HepG2 (cell line): ENCODE results near the gene PMM2. TPM values are rescaled to one million over a fixed set of nuclear protein-coding genes. Genes with fewer than 3 reads are reported as not detected.

Experiments used
- ATAC-seq: fragments of 200-7000 bp; cut with Tn5 transposase; 3 replicates; pipeline ENCODE4 v1.9.1; 2020; ENCODE audit warnings: mild to moderate bottlenecking, moderate library complexity
- BruUV-seq: library from RNA; stranded (reverse); fragments of 400-500 nt; replicated peaks from 2 replicates; lab custom pipeline; 2021; lab: Mats Ljungman, UMichigan
- CTCF ChIA-PET: fragments of 300-600 bp; formaldehyde crosslinking; extraction: SDS; loops from one replicate; lab custom pipeline; 2021; ENCODE audit warnings: low total read pairs, inconsistent platforms, low intra/inter-chr PET ratio; lab: Yijun Ruan, JAX
- POLR2A ChIA-PET: fragments of 350-600 bp; sonication (Branson Sonifier 250); formaldehyde crosslinking; loops from one replicate; lab custom pipeline; 2020; ENCODE audit warnings: antibody characterized with exemption, inconsistent platforms; lab: Yijun Ruan, JAX
- DNase-seq: peaks from one replicate; pipeline ENCODE4 v3.0.0-alpha.2; 2015; ENCODE audit warnings: low spot score
- FAIRE-seq: peaks from 3 replicates; lab custom pipeline; 2011; peaks lifted over from hg19 to GRCh38; lab: Jason Lieb, UNC
- H2AFZ ChIP-seq: one replicate; pipeline ENCODE4 v1.6.1; 2011; ENCODE audit warnings: low read length, inconsistent platforms
- H3K27ac ChIP-seq: fragments of 300-600 bp; 3 replicates; pipeline ENCODE4 v1.8.0; 2011; ENCODE audit warnings: mixed run types, mild to moderate bottlenecking, mixed read lengths, low read length, inconsistent platforms; ENCODE audit not compliant: insufficient read depth; ENCODE audit errors: extremely low read length
- H3K27me3 ChIP-seq, 2 experiments: fragments of 200-600 bp in 1 of 2; 2 replicates in 1 of 2; 3 replicates in 1 of 2; pipeline versions ENCODE4 v1.6.0 to v1.8.0; 2011; ENCODE audit warnings: low read length in 2 of 2, mild to moderate bottlenecking in 2 of 2, moderate library complexity in 2 of 2, inconsistent platforms in 1 of 2; ENCODE audit not compliant: insufficient read depth in 2 of 2, control insufficient read depth in 1 of 2
- H3K36me3 ChIP-seq, 2 experiments: fragments of 200-600 bp in 1 of 2; replicated peaks in 1 of 2; 2 replicates in 1 of 2; 3 replicates in 1 of 2; pipeline versions ENCODE4 v1.5.1 to v1.8.0; 2011; ENCODE audit warnings: low read length in 2 of 2, inconsistent platforms in 1 of 2; ENCODE audit not compliant: insufficient read depth in 2 of 2, control insufficient read depth in 1 of 2
- H3K4me1 ChIP-seq: 2 replicates; pipeline ENCODE4 v1.5.1; 2012; ENCODE audit warnings: low read length, inconsistent platforms; ENCODE audit not compliant: insufficient read depth
- H3K4me2 ChIP-seq: 2 replicates; pipeline ENCODE4 v1.6.0; 2011; ENCODE audit warnings: low read depth, low read length, inconsistent platforms
- H3K4me3 ChIP-seq, 3 experiments: fragments of 200-600 bp in 1 of 3; sonication (generic), shearing (Covaris generic) in 1 of 3; replicated peaks in 1 of 3; 2 replicates each; pipeline ENCODE4 v1.5.1; 2011 to 2016; ENCODE audit warnings: low read length in 3 of 3, inconsistent platforms in 2 of 3, low read depth in 2 of 3, mild to moderate bottlenecking in 2 of 3, control low read depth in 1 of 3, mixed read lengths in 1 of 3; ENCODE audit not compliant: insufficient read depth in 1 of 3
- H3K79me2 ChIP-seq: one replicate; pipeline ENCODE4 v1.6.1; 2011; ENCODE audit warnings: low read length, inconsistent platforms; ENCODE audit not compliant: insufficient read depth
- H3K9ac ChIP-seq: 2 replicates; pipeline ENCODE4 v1.6.0; 2011; ENCODE audit warnings: mild to moderate bottlenecking, low read depth, low read length, inconsistent platforms; ENCODE audit not compliant: insufficient read depth
- H3K9me3 ChIP-seq: 2 replicates; pipeline ENCODE4 v1.5.1; 2012; ENCODE audit warnings: mild to moderate bottlenecking, low read length
- H4K20me1 ChIP-seq: 2 replicates; pipeline ENCODE4 v1.6.0; 2011; ENCODE audit warnings: inconsistent platforms, mild to moderate bottlenecking, low read length, moderate library complexity; ENCODE audit not compliant: insufficient read depth
- AHR ChIP-seq: IDR thresholded peaks from 2 replicates; pipeline ENCODE4 v1.6.1; 2018; ENCODE audit warnings: missing genetic modification reagents, missing compliant biosample characterization
- AKAP8 ChIP-seq: sonication (generic); formaldehyde crosslinking; IDR thresholded peaks from 2 replicates; pipeline ENCODE4 v1.5.1; 2020; ENCODE audit warnings: mild to moderate bottlenecking, missing genetic modification reagents
- BORCS8-MEF2B ChIP-seq: sonication (generic); formaldehyde crosslinking; IDR thresholded peaks from 2 replicates; pipeline ENCODE4 v1.8.0; 2022; ENCODE audit warnings: mild to moderate bottlenecking, missing genetic modification reagents
- CHD2 ChIP-seq: IDR thresholded peaks from 2 replicates; pipeline ENCODE4 v1.6.1; 2011; ENCODE audit warnings: low read depth, low read length, improper control_type of control experiment
- E2F2 ChIP-seq: sonication (generic); formaldehyde crosslinking; IDR thresholded peaks from 2 replicates; pipeline ENCODE4 v1.4.0; 2020; ENCODE audit warnings: missing genetic modification reagents, borderline replicate concordance
- HIVEP1 ChIP-seq: sonication (generic); formaldehyde crosslinking; IDR thresholded peaks from 2 replicates; pipeline ENCODE4 v1.4.0; 2020; ENCODE audit warnings: mild to moderate bottlenecking, missing genetic modification reagents
- HMGA1 ChIP-seq: sonication (generic); formaldehyde crosslinking; conservative IDR thresholded peaks from 2 replicates; pipeline ENCODE4 v1.4.0; 2020; ENCODE audit warnings: missing genetic modification reagents
- HNRNPUL1 ChIP-seq: fragments of 200-400 bp; formaldehyde crosslinking; IDR thresholded peaks from 2 replicates; pipeline ENCODE4 v1.6.1; 2017; ENCODE audit warnings: low read depth, mild to moderate bottlenecking, low read length, moderate library complexity
- ISX ChIP-seq: sonication (generic); formaldehyde crosslinking; conservative IDR thresholded peaks from 2 replicates; pipeline ENCODE4 v1.5.0; 2020; ENCODE audit warnings: missing genetic modification reagents
- MTA3 ChIP-seq: sonication (generic); formaldehyde crosslinking; IDR thresholded peaks from 2 replicates; pipeline ENCODE4 v1.4.0; 2020; ENCODE audit warnings: missing genetic modification reagents
- PAF1 ChIP-seq: IDR thresholded peaks from 2 replicates; pipeline ENCODE4 v1.6.1; 2016; ENCODE audit warnings: missing genetic modification reagents, missing compliant biosample characterization
- POLR2A ChIP-seq, 2 experiments: IDR thresholded peaks; 2 replicates each; pipeline ENCODE4 v1.6.1; 2011; ENCODE audit warnings: low read depth in 2 of 2, low read length in 2 of 2, mild to moderate bottlenecking in 1 of 2, moderate library complexity in 1 of 2; ENCODE audit not compliant: insufficient read depth in 1 of 2
- POLR2G ChIP-seq: fragments of 200-400 bp; formaldehyde crosslinking; IDR thresholded peaks from 2 replicates; pipeline ENCODE4 v1.6.1; 2018; ENCODE audit warnings: mild to moderate bottlenecking, low read depth, low read length, moderate library complexity
- RAD21 ChIP-seq: fragments of 450-650 bp; formaldehyde crosslinking; IDR thresholded peaks from 2 replicates; pipeline ENCODE4 v1.5.0; 2020; ENCODE audit warnings: mild to moderate bottlenecking
- SRSF1 ChIP-seq: fragments of 200-400 bp; formaldehyde crosslinking; optimal IDR thresholded peaks from 2 replicates; pipeline ENCODE3; 2017; ENCODE audit warnings: mild to moderate bottlenecking, low read depth, low read length, moderate library complexity
- SSRP1 ChIP-seq: IDR thresholded peaks from 2 replicates; pipeline ENCODE4 v1.6.1; 2016; ENCODE audit warnings: control low read depth
- STAG1 ChIP-seq: sonication (generic); formaldehyde crosslinking; IDR thresholded peaks from 2 replicates; pipeline ENCODE4 v1.4.0; 2020; ENCODE audit warnings: missing genetic modification reagents
- TARDBP ChIP-seq: sonication (generic); formaldehyde crosslinking; IDR thresholded peaks from 2 replicates; pipeline ENCODE4 v1.8.0; 2022; ENCODE audit warnings: mild to moderate bottlenecking, missing genetic modification reagents
- ZMYM2 ChIP-seq: sonication (generic); formaldehyde crosslinking; IDR thresholded peaks from 2 replicates; pipeline ENCODE4 v1.8.0; 2022; ENCODE audit warnings: mild to moderate bottlenecking, missing genetic modification reagents
- ZNF564 ChIP-seq: sonication (generic); formaldehyde crosslinking; IDR thresholded peaks from 2 replicates; pipeline ENCODE4 v1.8.1; 2023; ENCODE audit warnings: mild to moderate bottlenecking, missing genetic modification reagents
- ZNF781 ChIP-seq: sonication (generic); formaldehyde crosslinking; IDR thresholded peaks from 2 replicates; pipeline ENCODE4 v1.5.1; 2020; ENCODE audit warnings: borderline replicate concordance, mild to moderate bottlenecking, missing genetic modification reagents; ENCODE audit errors: not compliant biosample characterization
- WGBS: methylation state at CpG from one replicate; pipeline ENCODE4 v1.1.6; 2017; ENCODE audit warnings: low lambda C conversion rate; 5-methylcytosine and 5-hydroxymethylcytosine counted together
- in situ Hi-C: cut with HindIII; loops from 2 replicates; pipeline ENCODE4 v1.10.0; 2017; ENCODE audit warnings: low pct_unique_long_range_greater_than_20kb; ENCODE audit not compliant: extremely low pct_ligation_motif_present
- intact Hi-C: fragments of 100-400 bp; cut with micrococcal nuclease; formaldehyde crosslinking; loops from one replicate; pipeline ENCODE4 v1.10.0; 2022; ENCODE audit not compliant: unreplicated experiment
- polyA plus RNA-seq, 8 experiments: library from polyadenylated mRNA; depleted of rRNA in 3 of 8; stranded (reverse) in 7 of 8; unstranded in 1 of 8; fragments of >200 nt; fragmentation: Illumina TruSeq in 4 of 8; extraction: Trizol in 4 of 8; gene quantifications; 2 replicates each; pipeline versions ENCODE4 v1.2.1 to v1.2.3, GENCODE V29; 2011 to 2016; ENCODE audit warnings: low read depth in 4 of 8, missing spikeins in 1 of 8, mixed read lengths in 1 of 8; ENCODE audit not compliant: insufficient read depth in 1 of 8
- total RNA-seq, 5 experiments: library from RNA; depleted of rRNA; stranded (reverse); fragments of >200 nt; fragmentation: Illumina TruSeq; extraction: Trizol; gene quantifications; 2 replicates each; pipeline ENCODE4 v1.2.3, GENCODE V29; 2016; ENCODE audit warnings: low read depth in 1 of 5

Gene PMM2
- total and polyA plus RNA-seq, 2 of the 13 experiments (the other 11 are each of a cell fraction or from before 2014, with no cell fraction given): 52.2 to 93.7 TPM

GRCh38 chr16:8855051-8855786, 57.6 kb downstream of the PMM2 start (continued):
- no peak for TF ChIP-seq CHD2
- no peak for TF ChIP-seq ISX (CRISPR knock-in tag)
- peak; percentile 39 for TF ChIP-seq ZNF781
- TF ChIP-seq BORCS8-MEF2B (CRISPR knock-in tag): peak; percentile 59; the same call in 1 of the 2 replicates
- TF ChIP-seq ZNF564 (CRISPR knock-in tag): no peak
- TF ChIP-seq SSRP1 (CRISPR knock-in tag): peak; percentile 84; the same call in 1 of the 2 replicates
- TF ChIP-seq AKAP8 (CRISPR knock-in tag): peak; percentile 10; the same call in 1 of the 2 replicates
- TF ChIP-seq STAG1: peak; percentile 50
- 0 out of 4 replicates have a peak, but pooled peaks of 1 of the 2 experiments have one; percentile 38 for TF ChIP-seq POLR2A (IDR thresholded peaks at IDR 0.05; ENCODE audit: insufficient read depth in 1 of 2, low read depth in 2 of 2, low read length in 2 of 2)
- TF ChIP-seq RAD21: 0 out of 2 replicates have a peak, but pooled peaks have one; percentile 16
- 0 out of 2 replicates have a peak, but pooled peaks have one; percentile 66 for TF ChIP-seq TARDBP (CRISPR knock-in tag)
- no peak for TF ChIP-seq HMGA1 (CRISPR knock-in tag)
- 0 out of 2 replicates have a peak, but pooled peaks have one; percentile 52 for TF ChIP-seq HIVEP1
- peak; percentile 58; the same call in 1 of the 2 replicates for TF ChIP-seq ZMYM2 (CRISPR knock-in tag)
- TF ChIP-seq, all 625 proteins: peak for 55

GRCh38 chr16:8855972-8856371, 58.3 kb downstream of the PMM2 start:
- Histone ChIP-seq H3K79me2 (peaks cover 27% of the 10 kb centered on the region), H3K4me1 (peaks cover 30% of the 10 kb centered on the region), H3K27me3 (no peaks in the 10 kb centered on the region), H3K9ac (no peak overlapping the region), H3K9me3 (no peaks in the 10 kb centered on the region), H2AFZ (no peak overlapping the region), H3K27ac (no peak overlapping the region), H3K36me3 (peaks cover 54 to 77% of the 10 kb centered on the region in 2 experiments), H3K4me3 (no peak overlapping the region), H3K4me2 (no peak overlapping the region), H4K20me1 (peaks cover 42% of the 10 kb centered on the region)
- POLR2A ChIA-PET: interaction anchor here (1.5 to 7.5 kb wide), 2 partner anchors 9 to 13 kb away, joined by 7 to 105 read pairs; partner anchors contain the start of gene CARHSP1
- intact Hi-C loops (no loop called here), in situ Hi-C loops (no loop called here)
- 77% methylated on average over 5 of the region's 5 CpGs for WGBS
- ATAC-seq (no peak), FAIRE-seq (no peak), DNase-seq (no peak)
- no TSS peak for BruUV-seq
- CTCF ChIA-PET: no interaction called here
- TF ChIP-seq E2F2 (CRISPR knock-in tag) (0 out of 2 replicates have a peak, but pooled peaks have one; percentile 3), PAF1 (CRISPR knock-in tag) (0 out of 2 replicates have a peak, but pooled peaks have one; percentile 14), MTA3 (no peak), POLR2G (0 out of 2 replicates have a peak, but pooled peaks have one; percentile 4), AHR (CRISPR knock-in tag) (no peak), SRSF1 (peak; percentile 4), POLR2A (IDR thresholded peaks at IDR 0.05; ENCODE audit: insufficient read depth in 1 of 2, low read depth in 2 of 2, low read length in 2 of 2) (peak in 1 of 2 experiments; percentile 8; a peak in 1 of 4 replicates), HNRNPUL1 (no peak)
